Adipose tissue (tissue), 3 donors: Measurements from ENCODE around the gene KLK13. TPM values are rescaled to one million over a fixed set of nuclear protein-coding genes. Genes with fewer than 3 reads are reported as not detected.

ENCODE experiments used
- H3K27ac ChIP-seq: one replicate; pipeline ENCODE4 v1.5.1; 2013; ENCODE audit warnings: low read depth, low read length
- WGBS, 3 donors: extraction: QIAGEN DNeasy Blood & Tissue Kit; methylation state at CpG; one replicate each; pipeline ENCODE4 v1.1.7; 2013; 5-methylcytosine and 5-hydroxymethylcytosine counted together
- polyA plus RNA-seq, 3 donors: library from polyadenylated mRNA; stranded (reverse); fragments of 200-250 nt; gene quantifications; one replicate each; pipeline ENCODE4 v1.2.3, GENCODE V29; 2013
- donor health status: healthy with polysubstance abuse.
- donor health status: Bipolar disorder and iron deficiency.
- donor health status: healthy.

Gene KLK13, protein sequence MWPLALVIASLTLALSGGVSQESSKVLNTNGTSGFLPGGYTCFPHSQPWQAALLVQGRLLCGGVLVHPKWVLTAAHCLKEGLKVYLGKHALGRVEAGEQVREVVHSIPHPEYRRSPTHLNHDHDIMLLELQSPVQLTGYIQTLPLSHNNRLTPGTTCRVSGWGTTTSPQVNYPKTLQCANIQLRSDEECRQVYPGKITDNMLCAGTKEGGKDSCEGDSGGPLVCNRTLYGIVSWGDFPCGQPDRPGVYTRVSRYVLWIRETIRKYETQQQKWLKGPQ
- polyA plus RNA-seq, result 1 to 10 TPM in 2 of 3 donors, not detected in 1; 1.2 to 1.3 TPM

- H3K27ac ChIP-seq, result no peak within 1 kb of the TSS
- WGBS, 3 donors, result 14 to 21% (median 16%) methylated on average over 33 to 38 of the region's 38 CpGs
Observed at GRCh38 chr19:51064534-51065220, at the start of gene KLK13. KLK13 (minus strand) TSS chr19:51065092; CDS start chr19:51065067, 25 bp downstream.

DNA sequence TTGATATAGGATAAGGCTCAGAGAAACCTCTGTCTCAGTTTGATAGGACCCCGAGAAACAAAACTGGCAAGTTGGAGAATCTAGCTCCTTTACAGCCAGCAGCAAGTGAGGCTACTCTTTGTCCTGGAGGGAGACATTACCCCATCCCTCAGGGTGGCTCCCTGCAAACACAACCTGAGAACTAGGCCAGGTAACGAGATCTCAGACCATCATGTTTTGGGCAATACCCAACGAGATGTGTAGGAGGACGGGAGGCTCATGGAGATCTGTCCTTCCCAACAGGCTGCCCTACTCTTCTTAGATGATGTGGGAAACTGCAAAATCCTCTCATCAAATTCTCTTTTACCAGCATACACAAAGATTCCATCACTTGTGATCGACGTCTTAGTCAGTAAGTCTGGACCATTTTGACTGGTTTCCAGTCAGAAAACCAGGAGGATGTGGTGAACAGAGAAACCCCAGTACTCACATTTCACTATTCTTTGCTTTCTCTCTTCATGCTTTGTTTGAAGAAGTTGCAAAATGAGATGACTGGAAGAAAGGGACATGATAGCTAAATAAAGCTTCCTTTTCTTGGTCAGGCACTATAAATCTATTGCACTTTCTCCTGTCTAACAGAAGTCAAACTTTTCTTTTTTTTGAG lies 49.3 kb upstream of the KLK13 start:
- H3K27ac ChIP-seq, result peak overlapping the region; percentile 15
- WGBS, 3 donors, result 69 to 76% (median 73%) methylated on average over 6 of the region's 6 CpGs

DNA sequence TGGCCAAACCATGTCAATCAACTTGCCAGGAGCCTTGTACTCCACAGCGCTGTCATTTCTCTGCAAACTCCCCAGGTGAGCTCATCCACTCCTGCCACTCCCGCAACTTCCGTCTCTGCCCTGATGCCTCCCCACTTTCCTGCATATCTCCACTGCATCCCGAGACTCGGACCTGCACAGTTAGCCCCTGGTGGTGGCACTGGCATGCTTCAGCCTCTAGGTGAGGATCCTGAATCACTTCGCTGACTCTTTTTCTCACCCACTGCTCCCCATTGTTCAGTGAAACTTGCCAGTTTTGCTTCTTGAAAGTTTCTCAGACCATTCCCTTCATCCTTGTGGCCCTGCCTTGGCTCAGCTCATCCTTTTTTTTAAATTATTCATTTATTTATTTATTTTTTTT lies 46.7 kb upstream of the KLK13 start:
- H3K27ac ChIP-seq, result no peak overlapping the region
- 31 to 58% (median 55%) methylated on average over 6 of the region's 6 CpGs for WGBS, 3 donors

DNA sequence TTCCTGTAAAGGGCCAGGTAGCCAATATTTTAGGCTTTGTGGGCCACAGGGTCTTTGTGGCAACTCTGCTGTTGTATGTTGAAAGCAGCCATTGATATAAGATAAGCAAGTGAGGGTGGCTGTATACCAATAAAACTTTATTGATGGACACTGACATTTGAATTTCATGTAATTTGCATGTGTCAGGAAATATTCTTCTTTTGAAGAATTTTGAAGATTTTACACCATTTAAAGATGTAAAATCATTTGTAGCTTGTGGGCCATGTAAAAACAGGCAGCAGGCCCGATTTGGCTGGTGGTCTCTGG lies 45.7 kb upstream of the KLK13 start:
- H3K27ac ChIP-seq, result no peak overlapping the region
- WGBS, 3 donors, result 67 to 81% (median 70%) methylated on average over 1 of the region's 1 CpG

DNA sequence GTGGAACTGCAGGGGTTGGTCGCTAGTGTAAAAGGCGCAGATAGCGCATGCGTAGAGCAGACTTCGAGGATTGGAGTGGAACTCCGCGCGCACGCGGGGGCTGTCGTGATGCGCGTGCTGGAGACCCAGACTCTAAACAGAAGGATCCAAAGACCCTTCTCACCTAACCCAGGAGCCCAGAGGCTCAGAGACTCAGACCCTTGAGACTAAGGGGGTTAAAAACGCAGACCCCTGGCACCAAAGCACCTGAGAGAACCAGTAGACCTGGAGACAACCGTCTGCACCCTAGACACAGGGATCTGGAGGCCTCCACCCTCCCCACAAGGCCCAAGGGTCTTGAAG lies 43.9 kb upstream of the KLK13 start:
- WGBS, 3 donors, result 1 to 3% (median 2%) methylated on average over 15 of the region's 15 CpGs
- no peak overlapping the region for H3K27ac ChIP-seq

DNA sequence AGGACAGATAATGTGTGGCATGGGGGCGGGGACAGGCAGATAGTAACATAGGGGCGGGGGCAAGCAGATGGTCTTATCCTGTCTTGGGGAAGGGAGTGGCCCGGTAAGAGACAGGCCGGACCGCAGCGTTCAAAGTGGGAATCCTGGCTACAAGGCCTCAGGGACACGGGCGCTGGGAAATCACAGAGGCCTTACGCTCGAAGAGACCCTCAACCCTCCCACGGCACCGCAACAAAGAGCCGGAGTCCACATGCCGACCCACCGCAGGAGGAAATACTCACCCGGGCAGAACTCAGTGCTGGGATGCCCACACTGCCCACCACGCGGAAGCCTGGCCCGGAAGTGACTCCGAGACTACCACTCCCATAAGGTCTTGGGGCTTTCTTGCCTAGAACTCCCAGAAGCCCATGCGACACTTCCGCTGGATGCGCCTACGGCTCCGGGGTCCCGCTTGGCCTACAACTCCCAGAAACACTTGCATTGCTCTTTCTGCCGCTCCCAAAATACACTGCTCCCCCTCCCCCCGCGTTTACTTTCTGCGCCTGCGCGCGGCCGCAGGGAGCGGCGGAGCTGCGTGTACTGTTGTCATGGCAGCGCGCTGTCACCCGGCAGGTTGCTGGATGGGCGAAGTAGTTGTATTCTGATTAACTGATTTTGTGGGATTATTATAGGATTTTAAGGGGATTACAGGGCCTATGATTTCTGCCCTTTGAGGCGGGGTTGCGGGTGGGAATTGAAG lies 43.3 kb upstream of the KLK13 start, which contains the start of gene CTU1:
TSS of gene CTU1 (minus strand) at position 344 of the 739 bp plus-strand sequence. CDS start 3,840 bp downstream, outside the sequence.
- WGBS, 3 donors, result 1% methylated on average over 43 of the region's 43 CpGs
- no peak within 1 kb of the TSS for H3K27ac ChIP-seq

- 8 to 21% (median 21%) methylated on average over 18 of the region's 18 CpGs for WGBS, 3 donors
- H3K27ac ChIP-seq, result no peak overlapping the region
Observed at GRCh38 chr19:51107406-51108065, 42.6 kb upstream of the KLK13 start.

DNA sequence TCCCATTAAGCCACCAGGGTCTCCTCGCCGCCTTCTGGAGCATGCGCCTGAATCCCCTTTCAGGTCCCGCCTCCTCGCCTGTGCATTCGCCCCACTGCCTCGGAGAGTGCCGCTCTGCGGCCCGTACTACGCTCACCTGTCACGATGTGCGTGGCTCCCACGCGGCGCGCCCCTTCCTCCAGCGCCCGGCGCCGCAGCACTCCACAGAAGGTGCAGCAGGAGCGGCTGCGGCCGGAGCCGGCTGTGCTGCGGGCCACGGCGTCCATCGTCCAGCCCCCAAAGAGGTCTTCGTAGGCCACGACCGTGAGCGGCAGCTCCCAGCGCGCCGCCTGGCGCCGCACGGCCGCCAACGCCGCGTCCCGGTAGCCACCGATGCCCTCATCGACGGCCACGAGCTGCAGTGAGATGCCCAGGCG lies 39.0 kb upstream of the KLK13 start:
- WGBS, 3 donors, result 87 to 89% (median 88%) methylated on average over 46 to 49 of the region's 49 CpGs
- H3K27ac ChIP-seq, result no peak overlapping the region

- H3K27ac ChIP-seq, result no peak overlapping the region
- WGBS, 3 donors, result 85 to 92% (median 85%) methylated on average over 7 of the region's 7 CpGs
Observed at GRCh38 chr19:51102991-51103390, 38.1 kb upstream of the KLK13 start.

- H3K27ac ChIP-seq, result no peak overlapping the region
- 35 to 73% (median 66%) methylated on average over 5 of the region's 5 CpGs for WGBS, 3 donors
Observed at GRCh38 chr19:51101171-51101865, 36.4 kb upstream of the KLK13 start.

GRCh38 chr19:51100601-51101000 lies 35.7 kb upstream of the KLK13 start:
- WGBS, 3 donors, result 53 to 68% (median 65%) methylated on average over 3 of the region's 3 CpGs

DNA sequence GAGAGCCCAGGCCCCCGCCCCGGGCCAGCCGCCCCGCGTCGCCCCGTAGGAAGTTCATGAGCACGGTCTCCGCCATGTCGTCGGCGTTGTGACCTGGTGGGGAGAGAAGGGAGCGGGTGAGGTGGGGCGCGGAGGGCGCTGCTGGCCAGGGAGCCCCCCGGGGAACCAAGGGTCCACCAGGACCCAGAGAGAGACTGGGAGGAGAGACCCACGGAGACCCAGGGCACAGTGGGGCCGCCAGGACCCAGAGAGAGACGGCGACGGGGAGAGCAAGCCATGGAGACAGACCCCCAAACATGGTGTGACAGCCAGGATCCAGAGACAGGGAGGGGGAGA lies 34.1 kb upstream of the KLK13 start:
- H3K27ac ChIP-seq, result no peak overlapping the region

More at GRCh38 chr19:51100601-51101000, 35.7 kb upstream of the KLK13 start:
- H3K27ac ChIP-seq, result no peak overlapping the region

DNA sequence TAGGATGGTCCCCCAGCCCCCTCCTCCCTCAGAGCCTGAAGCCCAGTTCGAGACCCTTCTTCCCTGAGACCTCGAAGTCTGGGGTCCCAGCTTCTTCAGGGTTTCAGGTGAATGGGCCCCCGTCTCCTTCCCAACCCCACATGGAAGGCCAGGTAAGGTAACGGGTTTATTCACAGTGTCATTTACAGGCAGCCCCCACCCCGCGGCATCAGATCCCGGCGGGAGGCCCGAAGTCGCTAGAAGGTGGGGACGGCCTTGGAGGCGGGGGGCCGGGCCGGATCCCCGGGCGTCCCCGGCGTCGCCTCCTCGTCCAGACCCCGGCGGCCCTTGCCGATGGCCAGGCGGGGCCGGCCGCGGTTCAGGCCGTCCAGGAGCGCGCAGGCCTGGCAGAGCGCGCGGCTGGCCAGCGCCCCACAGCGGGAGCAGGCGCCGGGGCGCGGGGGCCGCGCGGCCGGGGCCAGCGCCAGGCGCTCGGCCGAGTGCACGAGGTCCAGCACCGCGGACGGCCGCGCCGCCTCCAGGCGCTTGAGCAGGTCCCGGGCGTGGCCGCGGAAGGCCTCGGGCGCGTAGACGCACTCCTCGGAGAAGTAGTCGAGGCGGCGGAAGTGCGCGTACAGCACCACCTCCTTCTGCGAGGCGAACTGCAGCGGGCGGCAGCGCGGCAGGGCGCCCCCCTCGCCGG lies 33.6 kb upstream of the KLK13 start:
- 62 to 76% (median 66%) methylated on average over 70 to 78 of the region's 78 CpGs for WGBS, 3 donors

More for the DNA sequence above, 34.1 kb upstream of the KLK13 start:
- WGBS, 3 donors, result 62 to 76% (median 70%) methylated on average over 19 to 22 of the region's 22 CpGs

GRCh38 chr19:51097796-51098195 lies 32.9 kb upstream of the KLK13 start:
- H3K27ac ChIP-seq, result no peak overlapping the region
- 77 to 90% (median 86%) methylated on average over 20 of the region's 20 CpGs for WGBS, 3 donors

More for the DNA sequence above, 33.6 kb upstream of the KLK13 start:
- H3K27ac ChIP-seq, result no peak overlapping the region

- H3K27ac ChIP-seq, result no peak overlapping the region
- 7 to 16% (median 12%) methylated on average over 8 of the region's 8 CpGs for WGBS, 3 donors
Observed at GRCh38 chr19:51097166-51097738, 32.4 kb upstream of the KLK13 start.

GRCh38 chr19:51096473-51097165 lies 31.7 kb upstream of the KLK13 start:
- no peak overlapping the region for H3K27ac ChIP-seq
- WGBS, 3 donors, result 76 to 80% (median 78%) methylated on average over 6 of the region's 6 CpGs
